PFSK-1 (cell line): ENCODE data around the gene MAN1A2.

Experiments used
- POLR2AphosphoS5 ChIP-seq: IDR thresholded peaks from 2 replicates; pipeline ENCODE4 v1.6.1; 2012; ENCODE audit warnings: low read depth, mild to moderate bottlenecking, control low read depth, low read length, moderate library complexity
- TAF1 ChIP-seq: IDR thresholded peaks from 2 replicates; pipeline ENCODE4 v1.6.1; 2012; ENCODE audit warnings: low read length, control low read depth, borderline replicate concordance; ENCODE audit not compliant: insufficient read depth
- TF ChIP-seq, protein P1 (sequence below), 2 experiments: IDR thresholded peaks; 2 replicates each; pipeline versions ENCODE4 v1.6.1 to v1.8.0; 2011 to 2012; ENCODE audit warnings: low read depth in 2 of 2, low read length in 2 of 2, control low read depth in 1 of 2, inconsistent platforms in 1 of 2, mild to moderate bottlenecking in 1 of 2, moderate library complexity in 1 of 2; ENCODE audit not compliant: insufficient read depth in 1 of 2

DNA sequence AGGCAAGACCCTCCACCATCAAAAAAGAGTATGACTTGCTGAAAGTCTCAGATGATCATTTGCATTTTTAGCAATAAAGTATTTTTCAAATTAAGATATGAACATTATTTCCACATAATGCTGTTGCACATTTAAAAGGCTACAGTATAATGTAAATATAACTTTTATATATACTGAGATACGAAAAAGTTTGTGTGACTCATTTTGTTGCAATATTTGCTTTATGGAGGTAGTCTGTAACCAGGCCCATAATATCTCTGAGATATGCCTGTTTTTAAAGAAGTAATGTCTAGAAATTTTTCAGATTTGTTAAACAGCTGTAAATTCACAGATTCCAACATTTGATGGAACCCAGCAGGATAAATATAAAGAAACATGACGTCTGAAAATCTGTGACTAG, 86.7 kb downstream of the MAN1A2 start:
- TF ChIP-seq TAF1 (no peak), POLR2AphosphoS5 (no peak)
- TF ChIP-seq, protein P1, sequence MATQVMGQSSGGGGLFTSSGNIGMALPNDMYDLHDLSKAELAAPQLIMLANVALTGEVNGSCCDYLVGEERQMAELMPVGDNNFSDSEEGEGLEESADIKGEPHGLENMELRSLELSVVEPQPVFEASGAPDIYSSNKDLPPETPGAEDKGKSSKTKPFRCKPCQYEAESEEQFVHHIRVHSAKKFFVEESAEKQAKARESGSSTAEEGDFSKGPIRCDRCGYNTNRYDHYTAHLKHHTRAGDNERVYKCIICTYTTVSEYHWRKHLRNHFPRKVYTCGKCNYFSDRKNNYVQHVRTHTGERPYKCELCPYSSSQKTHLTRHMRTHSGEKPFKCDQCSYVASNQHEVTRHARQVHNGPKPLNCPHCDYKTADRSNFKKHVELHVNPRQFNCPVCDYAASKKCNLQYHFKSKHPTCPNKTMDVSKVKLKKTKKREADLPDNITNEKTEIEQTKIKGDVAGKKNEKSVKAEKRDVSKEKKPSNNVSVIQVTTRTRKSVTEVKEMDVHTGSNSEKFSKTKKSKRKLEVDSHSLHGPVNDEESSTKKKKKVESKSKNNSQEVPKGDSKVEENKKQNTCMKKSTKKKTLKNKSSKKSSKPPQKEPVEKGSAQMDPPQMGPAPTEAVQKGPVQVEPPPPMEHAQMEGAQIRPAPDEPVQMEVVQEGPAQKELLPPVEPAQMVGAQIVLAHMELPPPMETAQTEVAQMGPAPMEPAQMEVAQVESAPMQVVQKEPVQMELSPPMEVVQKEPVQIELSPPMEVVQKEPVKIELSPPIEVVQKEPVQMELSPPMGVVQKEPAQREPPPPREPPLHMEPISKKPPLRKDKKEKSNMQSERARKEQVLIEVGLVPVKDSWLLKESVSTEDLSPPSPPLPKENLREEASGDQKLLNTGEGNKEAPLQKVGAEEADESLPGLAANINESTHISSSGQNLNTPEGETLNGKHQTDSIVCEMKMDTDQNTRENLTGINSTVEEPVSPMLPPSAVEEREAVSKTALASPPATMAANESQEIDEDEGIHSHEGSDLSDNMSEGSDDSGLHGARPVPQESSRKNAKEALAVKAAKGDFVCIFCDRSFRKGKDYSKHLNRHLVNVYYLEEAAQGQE (IDR thresholded peaks at IDR 0.05; ENCODE audit: insufficient read depth in 1 of 2, low read depth in 2 of 2, low read length in 2 of 2), result no peak
